Stimulated activated CD4-positive, alpha-beta T cell treated with anti-CD3 and anti-CD28 coated beads, Interleukin-12 subunit alpha, Interleukin-12 subunit beta, amount 100 ng/mL, for 24 hours (primary cell): ENCODE results near the gene ARFGEF2.
"Not testable (repeated sequence)": the region's sequence is repeated elsewhere in the genome, so short reads cannot be mapped to it uniquely, and the experiment has no call there.

Source experiments
- DNase-seq, 2 experiments: peaks; one replicate each; pipeline ENCODE4 v3.0.0-alpha.2; 2020; ENCODE audit warnings: low read depth in 2 of 2

ARFGEF2 gene

GRCh38 chr20:49063279-49063678 lies 141.8 kb downstream of the ARFGEF2 start:
- DNase-seq, result no peak

GRCh38 chr20:49074521-49074920 lies 153.0 kb downstream of the ARFGEF2 start:
- no peak for DNase-seq

- DNase-seq, result no peak
Observed at GRCh38 chr20:49078310-49078709, 156.8 kb downstream of the ARFGEF2 start.

DNA sequence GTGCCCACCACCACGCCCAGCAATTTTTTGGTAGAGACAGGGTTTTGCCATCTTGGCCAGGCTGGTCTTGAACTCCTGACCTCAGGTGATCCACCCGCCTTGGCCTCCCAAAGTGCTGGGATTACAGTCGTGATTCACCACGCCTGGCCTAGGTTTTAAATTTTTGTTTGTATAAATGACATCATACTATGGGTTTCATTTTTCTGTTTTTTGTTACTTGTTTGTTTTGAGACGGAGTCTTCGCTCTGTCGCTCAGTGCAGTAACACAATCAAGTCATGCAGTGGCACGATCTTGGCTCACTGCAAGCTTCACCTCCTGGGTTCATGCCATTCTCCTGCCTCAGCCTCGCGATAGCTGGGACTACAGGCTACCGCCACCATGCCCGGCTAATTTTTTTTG lies 160.8 kb downstream of the ARFGEF2 start:
- not testable (repeated sequence) for DNase-seq
